ENCODE results near the gene CD1C. TPM values are rescaled to one million over a fixed set of nuclear protein-coding genes. Genes with fewer than 3 reads are reported as not detected.

CD1C gene
- polyA plus RNA-seq, 1 of the 3 experiments (the other 2 are of a cell fraction), result not detected

- Histone ChIP-seq H3K4me1 (ENCODE audit: control insufficient read depth in 1 of 2, insufficient read depth in 2 of 2, low read depth in 1 of 2, low read length in 1 of 2) (no peaks in the 10 kb centered on the region), H2AFZ (ENCODE audit: low read depth) (no peak overlapping the region), H3K9ac (no peak overlapping the region), H3K27me3 (ENCODE audit: insufficient read depth) (no peaks in the 10 kb centered on the region; the same call in 1 of the 2 replicates), H3K9me2 (no peaks in the 10 kb centered on the region), H3F3A (replicated peaks; ENCODE audit: insufficient read depth) (no peaks in the 10 kb centered on the region), H3K9me3 (no peaks in the 10 kb centered on the region), H3K4me3 (ENCODE audit: low read depth in 2 of 2, low read length in 1 of 2) (no peak overlapping the region), H3K4me2 (no peak overlapping the region), H4K20me1 (ENCODE audit: insufficient read depth) (no peaks in the 10 kb centered on the region), H3K36me3 (replicated peaks in 1 of 2; ENCODE audit: control insufficient read depth in 1 of 2, insufficient read depth in 2 of 2, low read length in 1 of 2) (no peaks in the 10 kb centered on the region), H3K27ac (ENCODE audit: low read depth in 2 of 2, low read length in 1 of 2) (no peak overlapping the region), H3K79me2 (ENCODE audit: insufficient read depth) (no peaks in the 10 kb centered on the region)
- ChIA-PET CTCF (no interaction called here), POLR2A (no interaction called here)
- WGBS (ENCODE audit: low lambda C conversion rate), result 0% methylated on average over 2 of the region's 2 CpGs
- TF ChIP-seq ZBTB33 (IDR thresholded peaks at IDR 0.05; ENCODE audit: borderline replicate concordance, low read depth) (no peak), USF1 (IDR thresholded peaks at IDR 0.05; ENCODE audit: borderline replicate concordance, low read depth) (no peak), GATA2 (CRISPR knock-in tag; IDR thresholded peaks at IDR 0.05) (no peak), PBX3 (IDR thresholded peaks at IDR 0.05) (no peak), TCF12 (IDR thresholded peaks at IDR 0.05) (no peak), EP300 (IDR thresholded peaks at IDR 0.05; ENCODE audit: borderline replicate concordance in 1 of 2, low read depth in 1 of 2, low read length in 1 of 2) (no peak), FOXJ3 (CRISPR knock-in tag; IDR thresholded peaks at IDR 0.05) (no peak), RFX5 (IDR thresholded peaks at IDR 0.05; ENCODE audit: low read length) (no peak), TEAD4 (IDR thresholded peaks at IDR 0.05; ENCODE audit: borderline replicate concordance, insufficient read depth) (no peak), TAF1 (IDR thresholded peaks at IDR 0.05; ENCODE audit: borderline replicate concordance, low read depth, low read length) (no peak), EZH2phosphoT487 (IDR thresholded peaks at IDR 0.05; ENCODE audit: borderline replicate concordance, low read depth) (no peak), NRF1 (IDR thresholded peaks at IDR 0.05; ENCODE audit: low read depth, low read length) (no peak), RCOR1 (IDR thresholded peaks at IDR 0.05; ENCODE audit: low read length) (no peak), SMC3 (IDR thresholded peaks at IDR 0.05; ENCODE audit: low read depth, low read length) (no peak)
- no peak for DNase-seq
These were observed 31.8 kb upstream of the CD1C start for GRCh38 chr1:158257888-158258287.

GRCh38 chr1:158259117-158259516 lies 30.6 kb upstream of the CD1C start:
- no peak overlapping the region for H2AFZ ChIP-seq (ENCODE audit: low read depth)
- H3K4me1 ChIP-seq (ENCODE audit: control insufficient read depth in 1 of 2, insufficient read depth in 2 of 2, low read depth in 1 of 2, low read length in 1 of 2), result no peaks in the 10 kb centered on the region
- CTCF ChIA-PET, result no interaction called here
- TF ChIP-seq REST (IDR thresholded peaks at IDR 0.05; ENCODE audit: low read depth, low read length), result no peak
- no peak for TF ChIP-seq RAD21 (IDR thresholded peaks at IDR 0.05; ENCODE audit: low read length)
- TF ChIP-seq CTCF (IDR thresholded peaks at IDR 0.05), result no peak
- no peak for TF ChIP-seq POLR2AphosphoS5 (IDR thresholded peaks at IDR 0.05; ENCODE audit: low read depth, low read length)
- TF ChIP-seq FOXM1 (IDR thresholded peaks at IDR 0.05; ENCODE audit: low read depth), result no peak

More at GRCh38 chr1:158259117-158259516, 30.6 kb upstream of the CD1C start:
- Histone ChIP-seq H3K9ac (no peak overlapping the region), H3K36me3 (replicated peaks in 1 of 2; ENCODE audit: control insufficient read depth in 1 of 2, insufficient read depth in 2 of 2, low read length in 1 of 2) (no peaks in the 10 kb centered on the region), H4K20me1 (ENCODE audit: insufficient read depth) (no peaks in the 10 kb centered on the region), H3K4me3 (ENCODE audit: low read depth in 2 of 2, low read length in 1 of 2) (no peak overlapping the region), H3F3A (replicated peaks; ENCODE audit: insufficient read depth) (no peaks in the 10 kb centered on the region), H3K27ac (ENCODE audit: low read depth in 2 of 2, low read length in 1 of 2) (no peak overlapping the region), H3K27me3 (ENCODE audit: insufficient read depth) (no peaks in the 10 kb centered on the region; the same call in 1 of the 2 replicates), H3K79me2 (ENCODE audit: insufficient read depth) (no peaks in the 10 kb centered on the region), H3K9me2 (no peaks in the 10 kb centered on the region), H3K4me2 (no peak overlapping the region), H3K9me3 (no peaks in the 10 kb centered on the region)
- WGBS (ENCODE audit: low lambda C conversion rate), result 2% methylated on average over 1 of the region's 1 CpG
- POLR2A ChIA-PET, result no interaction called here
- DNase-seq, result no peak

All from SK-N-SH (cell line).